KOPT-K1 (cell line): ENCODE data around the gene APP.

Source experiments
- H3K27ac ChIP-seq: fragments of 200-600 bp; sonication (generic); 2 replicates; pipeline ENCODE4 v1.5.1; 2016; ENCODE audit warnings: antibody characterized with exemption, mild to moderate bottlenecking, low read depth, low read length; ENCODE audit not compliant: poor library complexity, severe bottlenecking
- H3K36me3 ChIP-seq: fragments of 200-600 bp; sonication (generic); 2 replicates; pipeline ENCODE4 v1.5.1; 2017; ENCODE audit warnings: antibody characterized with exemption, mild to moderate bottlenecking, low read length, moderate library complexity; ENCODE audit not compliant: insufficient read depth
- H3K9me3 ChIP-seq: fragments of 200-600 bp; sonication (generic); 2 replicates; pipeline ENCODE4 v1.5.1; 2017; ENCODE audit warnings: antibody characterized with exemption, low read length, mild to moderate bottlenecking; ENCODE audit not compliant: insufficient read depth, poor library complexity, severe bottlenecking

APP gene

GRCh38 chr21:26055841-26056264 lies 114.7 kb downstream of the APP start:
- no peak overlapping the region for H3K27ac ChIP-seq
- H3K36me3 ChIP-seq = no peaks in the 10 kb centered on the region
- no peaks in the 10 kb centered on the region for H3K9me3 ChIP-seq

DNA sequence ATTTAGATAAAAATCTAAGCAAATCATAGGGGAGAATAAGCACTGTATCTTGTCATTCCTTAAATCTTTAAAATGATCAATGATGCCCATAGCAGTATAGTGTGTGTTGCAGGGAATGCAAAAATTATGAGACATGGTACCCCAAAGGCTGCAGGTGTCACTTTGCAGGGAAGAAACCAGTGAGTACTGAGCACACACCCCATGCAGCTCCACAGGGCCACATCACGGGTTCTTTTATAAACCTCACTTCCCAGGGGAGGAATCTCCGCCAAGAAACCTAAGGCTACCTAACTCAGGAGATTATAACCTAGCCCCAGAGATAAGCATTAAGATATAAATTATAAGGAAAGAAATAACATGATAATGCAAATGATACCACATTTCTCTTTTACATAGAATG lies 115.6 kb downstream of the APP start:
- H3K36me3 ChIP-seq = no peaks in the 10 kb centered on the region
- H3K27ac ChIP-seq = no peak overlapping the region
- H3K9me3 ChIP-seq = no peaks in the 10 kb centered on the region

- H3K9me3 ChIP-seq = no peaks in the 10 kb centered on the region
- H3K36me3 ChIP-seq = no peaks in the 10 kb centered on the region
- H3K27ac ChIP-seq = no peak overlapping the region
Observed at GRCh38 chr21:26052057-26052456, 118.5 kb downstream of the APP start.

DNA sequence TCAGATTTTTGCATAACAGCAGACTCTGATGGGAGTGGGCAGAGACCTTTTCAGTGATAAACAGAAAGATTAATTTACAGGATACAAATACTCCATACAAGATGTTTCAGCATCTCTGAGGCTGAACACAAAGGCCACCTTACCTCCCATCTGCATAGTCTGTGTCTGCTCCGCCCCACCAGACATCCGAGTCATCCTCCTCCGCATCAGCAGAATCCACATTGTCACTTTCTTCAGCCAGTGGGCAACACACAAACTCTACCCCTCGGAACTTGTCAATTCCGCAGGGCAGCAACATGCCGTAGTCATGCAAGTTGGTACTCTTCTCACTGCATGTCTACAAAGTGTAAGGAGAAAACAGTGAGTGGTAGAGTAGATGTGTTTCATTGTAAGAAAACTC lies 119.7 kb downstream of the APP start:
- Histone ChIP-seq H3K27ac (no peak overlapping the region), H3K36me3 (no peaks in the 10 kb centered on the region), H3K9me3 (no peaks in the 10 kb centered on the region)

- Histone ChIP-seq H3K36me3 (no peaks in the 10 kb centered on the region), H3K27ac (no peak overlapping the region), H3K9me3 (no peaks in the 10 kb centered on the region)
Observed at GRCh38 chr21:26049803-26050202, 120.8 kb downstream of the APP start.

DNA sequence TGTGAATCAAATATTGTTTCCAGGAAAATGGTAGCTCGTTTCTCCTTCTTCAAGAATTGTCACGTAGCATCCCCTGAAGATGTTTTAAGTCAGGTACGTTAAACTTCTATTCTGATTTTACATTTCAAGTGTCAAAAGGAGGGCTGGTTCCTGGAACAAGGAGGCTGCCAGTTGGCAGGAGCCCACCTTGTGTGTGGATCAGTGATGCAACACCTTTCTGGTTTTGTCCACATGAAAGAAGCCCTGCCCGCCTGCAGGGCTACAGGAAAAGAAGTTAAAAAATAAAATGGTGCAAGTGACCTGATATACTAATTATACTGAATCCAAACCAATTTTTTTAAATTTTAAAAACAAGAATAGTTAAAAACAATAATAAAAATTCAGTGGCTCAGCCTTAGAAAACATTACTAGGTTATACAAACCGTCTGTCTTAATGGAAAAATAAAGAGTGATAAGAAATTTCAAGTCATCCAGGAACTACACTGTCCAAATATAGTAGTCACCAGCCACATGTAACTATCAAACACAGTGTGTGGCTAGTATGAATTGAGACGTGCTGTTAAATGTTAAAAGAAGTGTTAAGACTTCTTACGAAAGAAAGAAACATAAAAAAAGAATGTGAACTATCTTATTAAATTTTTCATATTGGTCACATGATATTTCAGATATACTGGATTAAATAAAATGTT lies 123.1 kb downstream of the APP start:
- H3K36me3 ChIP-seq = no peaks in the 10 kb centered on the region

DNA sequence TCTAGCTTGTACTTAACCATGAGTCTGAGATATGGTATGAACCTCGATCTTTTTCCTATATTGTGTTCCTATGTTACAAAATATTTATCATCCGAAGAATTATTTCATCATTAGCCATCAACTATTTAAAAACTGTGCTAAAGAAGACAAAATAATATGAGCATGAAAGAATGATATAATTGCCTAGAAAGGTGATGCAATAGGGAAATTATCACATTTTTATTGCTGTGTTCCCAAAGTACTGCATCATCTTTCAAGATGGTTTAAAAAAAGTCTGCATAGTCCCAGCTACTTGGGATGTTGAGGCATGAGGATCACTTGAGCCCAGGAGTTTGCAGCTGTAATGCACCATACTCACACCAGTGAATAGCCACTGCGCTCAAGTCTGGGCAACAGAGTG lies 126.7 kb downstream of the APP start:
- no peaks in the 10 kb centered on the region for H3K36me3 ChIP-seq
- H3K27ac ChIP-seq = no peak overlapping the region
- no peaks in the 10 kb centered on the region for H3K9me3 ChIP-seq

More for the DNA sequence above, 123.1 kb downstream of the APP start:
- no peaks in the 10 kb centered on the region for H3K9me3 ChIP-seq
- no peak overlapping the region for H3K27ac ChIP-seq

- Histone ChIP-seq H3K27ac (no peak overlapping the region), H3K9me3 (no peaks in the 10 kb centered on the region), H3K36me3 (no peaks in the 10 kb centered on the region)
Observed at GRCh38 chr21:26042181-26042876, 128.2 kb downstream of the APP start.

DNA sequence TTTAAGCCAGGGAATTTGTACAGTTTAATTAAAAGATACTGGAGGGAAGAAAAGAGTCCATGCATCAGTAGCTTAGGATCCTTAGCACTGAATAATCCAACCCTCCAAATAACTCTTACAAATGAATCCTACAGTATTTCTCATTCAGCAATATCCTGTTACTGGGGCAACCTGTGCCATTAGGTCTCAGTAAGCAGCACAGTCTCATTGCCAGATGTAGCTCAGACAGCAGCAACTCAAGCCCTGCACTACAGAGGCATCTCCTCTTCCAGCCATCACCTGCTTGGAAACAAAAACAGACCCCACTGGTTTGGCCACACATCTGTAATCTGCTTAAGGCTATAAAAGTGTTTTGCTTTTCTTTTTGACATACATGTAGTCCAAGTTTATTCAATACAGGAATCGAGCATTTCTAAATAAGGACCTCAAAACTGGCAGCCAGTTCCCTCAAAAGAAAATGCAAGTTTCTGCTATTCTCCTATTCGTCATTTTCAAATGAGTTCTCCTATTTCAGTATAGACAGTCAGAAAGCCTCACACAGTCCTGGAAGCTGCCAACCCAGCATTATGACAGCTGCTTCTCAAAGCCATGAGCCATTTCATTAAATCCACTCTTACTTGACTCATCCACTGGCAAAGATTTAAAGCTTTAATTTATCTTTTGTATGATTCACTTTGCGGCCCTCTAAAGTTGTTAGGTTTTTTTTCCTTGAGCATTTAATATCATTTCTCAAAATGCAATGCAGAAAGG lies 129.0 kb downstream of the APP start:
- Histone ChIP-seq H3K36me3 (no peaks in the 10 kb centered on the region), H3K9me3 (no peaks in the 10 kb centered on the region), H3K27ac (no peak overlapping the region)

GRCh38 chr21:26036916-26037315 lies 133.7 kb downstream of the APP start:
- H3K9me3 ChIP-seq = no peaks in the 10 kb centered on the region
- no peak overlapping the region for H3K27ac ChIP-seq
- no peaks in the 10 kb centered on the region for H3K36me3 ChIP-seq

- Histone ChIP-seq H3K27ac (no peak overlapping the region), H3K36me3 (no peaks in the 10 kb centered on the region)
Observed at GRCh38 chr21:26032263-26032662, 138.3 kb downstream of the APP start.

DNA sequence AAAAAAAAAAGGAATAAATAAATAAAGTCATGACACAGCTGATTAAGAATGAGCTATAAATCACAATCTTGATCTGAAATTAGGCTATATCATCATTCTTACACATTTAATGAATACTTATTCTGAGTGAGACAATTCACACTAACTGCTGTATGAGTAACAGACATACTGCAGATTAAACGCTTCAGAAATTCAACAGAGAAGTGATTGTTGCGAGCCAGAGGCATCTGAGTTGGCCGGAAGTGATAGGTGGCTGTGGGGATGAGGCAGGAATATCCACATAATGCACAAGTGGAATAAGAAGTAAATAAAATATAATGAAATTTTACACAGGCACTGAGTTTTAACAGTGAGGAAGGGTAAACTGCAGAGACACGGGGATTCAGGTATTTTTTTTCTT lies 142.4 kb downstream of the APP start:
- H3K36me3 ChIP-seq = no peaks in the 10 kb centered on the region
- H3K9me3 ChIP-seq = no peaks in the 10 kb centered on the region
- H3K27ac ChIP-seq = no peak overlapping the region

More at GRCh38 chr21:26032263-26032662, 138.3 kb downstream of the APP start:
- no peaks in the 10 kb centered on the region for H3K9me3 ChIP-seq

DNA sequence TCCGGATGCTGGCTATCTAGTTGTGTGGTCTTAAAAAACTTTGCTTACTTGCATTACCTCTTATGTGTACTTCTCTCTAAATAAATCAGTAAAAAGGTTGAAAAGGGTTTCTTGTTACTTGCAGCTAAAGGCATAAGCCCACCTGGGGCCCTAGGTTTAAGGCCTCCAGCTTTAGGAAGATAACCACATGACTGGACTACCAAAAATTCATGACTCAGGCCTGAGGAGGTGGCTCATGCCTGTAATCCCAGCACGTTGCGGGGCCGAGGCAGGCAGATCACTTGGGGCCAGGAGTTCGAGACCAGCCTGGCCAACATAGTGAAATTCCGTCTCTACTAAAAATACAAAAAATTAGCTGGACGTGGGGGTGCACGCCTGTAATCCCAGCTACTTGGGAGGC lies 142.9 kb downstream of the APP start:
- no peak overlapping the region for H3K27ac ChIP-seq
- no peaks in the 10 kb centered on the region for H3K9me3 ChIP-seq
- no peaks in the 10 kb centered on the region for H3K36me3 ChIP-seq

DNA sequence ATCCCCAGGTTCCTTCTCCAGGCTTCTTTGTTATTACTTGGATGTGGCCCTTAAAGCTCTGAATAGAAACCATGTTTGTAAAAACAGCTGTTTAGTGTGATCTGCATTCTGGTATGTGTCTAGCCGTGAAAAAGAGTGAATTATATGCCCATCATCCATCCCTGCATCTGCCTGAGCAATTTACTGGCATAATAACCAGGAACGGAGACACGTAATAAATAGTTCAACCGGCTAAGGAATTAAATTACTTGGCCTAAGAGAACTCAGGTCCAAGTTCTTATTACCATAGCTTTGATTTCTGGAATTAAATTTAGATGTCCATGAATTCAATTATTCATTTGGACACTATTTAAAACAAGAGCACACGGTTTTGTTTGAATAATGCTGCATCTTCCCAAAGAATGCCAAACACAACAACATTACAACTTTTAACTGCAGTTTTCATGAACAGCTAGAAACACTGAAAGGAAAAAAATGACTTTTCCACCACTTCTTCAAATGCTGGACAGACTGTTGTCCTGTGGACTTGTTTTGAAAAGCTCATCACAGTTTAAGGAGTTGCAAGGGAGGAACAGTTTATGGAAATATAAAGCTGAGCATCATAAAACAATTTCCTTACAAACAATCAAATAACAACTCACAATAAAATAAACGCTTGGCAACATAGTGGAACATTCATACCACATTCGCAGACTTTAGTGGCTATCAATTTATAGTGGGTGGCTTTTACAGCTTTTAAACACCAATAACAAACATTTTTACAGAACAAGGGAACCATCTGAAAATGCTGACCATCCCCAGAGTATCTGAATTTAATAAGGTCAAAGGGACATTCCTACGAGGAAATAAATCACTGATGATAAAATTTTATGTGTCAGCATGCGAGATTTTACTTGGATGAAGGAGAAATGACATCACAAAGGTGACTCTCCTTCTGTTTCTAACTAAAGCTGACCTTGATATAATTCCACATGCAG lies 144.7 kb downstream of the APP start:
- no peak overlapping the region for H3K27ac ChIP-seq
- no peaks in the 10 kb centered on the region for H3K9me3 ChIP-seq
- no peaks in the 10 kb centered on the region for H3K36me3 ChIP-seq
